ENCODE data around the gene NACC1.

NACC1 gene

GRCh38 chr19:13097463-13098258, 20.4 kb upstream of the NACC1 start:
- ChIA-PET POLR2A (ENCODE audit: low non-redundant PET) (no interaction called here), CTCF (interaction anchor here (0.6 kb wide), 1 partner anchor 66 kb away, joined by 3 read pairs; no protein-coding TSS in a partner anchor)
- peak overlapping the region; percentile 16 for H3K27ac ChIP-seq
- TF ChIP-seq CTCF (conservative IDR thresholded peaks at IDR 0.05; ENCODE audit: low read depth) = no peak
- no peak for DNase-seq (ENCODE audit: low spot score)

DNA sequence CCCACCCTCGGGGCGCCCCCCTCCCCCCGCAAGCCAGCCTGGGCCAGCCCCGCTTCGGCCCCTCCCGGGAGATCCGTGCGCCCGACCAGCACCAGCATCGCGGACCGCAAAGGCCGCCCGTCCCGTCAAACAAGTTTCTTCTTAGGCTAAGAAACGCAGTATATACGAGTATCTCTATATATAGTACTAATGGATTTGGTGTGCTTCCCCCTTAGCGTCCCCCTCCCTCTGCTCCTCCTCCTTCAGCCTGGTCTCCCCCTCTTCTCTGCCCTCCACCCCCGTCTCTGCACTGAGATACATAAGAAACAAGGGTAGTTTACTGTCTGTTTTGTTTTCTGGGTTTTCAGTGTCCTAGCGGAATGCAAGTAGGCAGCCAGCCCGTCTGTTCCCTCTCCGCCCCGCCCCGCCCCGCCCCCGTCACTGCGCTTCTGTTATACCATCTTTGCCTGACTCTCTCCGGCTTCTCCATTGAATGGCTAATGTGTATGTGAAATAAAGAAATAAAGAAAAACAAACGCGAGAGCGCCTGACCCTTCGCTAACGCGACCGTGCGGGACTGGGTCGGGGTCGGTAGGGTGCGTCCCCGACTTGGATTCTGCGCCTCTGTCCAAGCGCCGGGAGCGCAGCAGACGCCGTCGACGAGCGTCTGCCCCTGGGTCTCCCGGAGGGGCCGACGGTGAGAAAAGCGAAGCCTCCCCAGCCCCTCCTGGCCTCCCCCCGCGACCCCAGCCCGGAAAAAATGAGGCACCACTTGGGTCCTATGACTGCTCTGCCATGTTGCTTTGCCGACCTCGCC, 19.6 kb upstream of the NACC1 start:
- TF ChIP-seq CTCF (conservative IDR thresholded peaks at IDR 0.05; ENCODE audit: low read depth) = no peak
- DNase-seq (ENCODE audit: low spot score) = no peak
- ChIA-PET POLR2A (ENCODE audit: low non-redundant PET) (no interaction called here), CTCF (no interaction called here)
- peak overlapping the region; percentile 16 for H3K27ac ChIP-seq

DNA sequence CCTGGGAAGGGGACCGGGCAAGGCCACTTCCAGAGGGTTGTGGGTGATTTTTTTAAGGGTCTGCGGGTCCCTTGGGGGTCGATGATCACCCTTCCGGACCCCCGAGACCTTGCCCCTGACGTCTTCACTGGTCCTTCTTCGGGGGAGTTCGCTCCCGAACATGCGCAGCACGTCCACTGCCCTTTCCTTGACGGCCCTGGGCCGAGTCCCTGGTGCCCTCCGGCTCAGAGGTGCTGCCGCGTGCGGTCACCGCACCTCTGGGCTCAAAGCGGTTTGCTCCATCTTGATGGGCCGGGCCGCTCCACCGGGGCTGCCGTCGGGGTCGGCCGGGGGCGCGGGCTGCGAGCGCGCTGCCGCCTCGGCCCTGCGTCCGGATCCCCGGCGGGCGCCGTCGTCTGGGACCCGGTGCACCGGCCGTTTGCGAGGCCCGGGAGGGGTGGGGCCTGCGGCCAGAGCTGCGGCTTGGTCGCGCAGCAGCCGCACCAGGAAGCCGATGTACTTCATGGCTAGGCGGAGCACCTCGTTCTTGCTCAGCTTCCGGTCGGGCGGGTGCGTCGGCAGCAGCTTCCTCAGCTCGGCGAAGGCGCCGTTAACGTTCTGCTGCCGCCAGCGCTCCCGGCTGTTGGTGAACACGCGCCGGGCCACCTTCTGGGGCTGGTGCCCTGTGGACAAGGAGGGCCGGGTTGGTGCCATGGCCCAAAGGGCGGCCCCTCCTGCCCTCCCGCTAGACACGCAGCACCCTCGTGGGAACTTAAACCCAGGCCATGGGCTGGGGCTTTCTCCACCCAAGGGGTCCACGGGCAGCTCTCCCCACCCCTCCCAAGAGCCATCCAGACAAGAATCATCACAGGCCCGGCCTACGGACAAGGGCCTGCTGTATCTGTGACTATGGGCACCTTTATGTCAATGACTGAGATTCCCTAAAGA, 18.7 kb upstream of the NACC1 start:
- POLR2A ChIA-PET (ENCODE audit: low non-redundant PET) = no interaction called here
- H3K27ac ChIP-seq = peak overlapping the region; percentile 42

GRCh38 chr19:13100031-13100588, 18.0 kb upstream of the NACC1 start:
- ChIA-PET POLR2A (ENCODE audit: low non-redundant PET) (no interaction called here), CTCF (interaction anchor here (2.0 to 2.7 kb wide), 2 partner anchors 116 to 122 kb away, joined by 4 to 10 read pairs; no protein-coding TSS in a partner anchor)
- no peak for TF ChIP-seq CTCF (conservative IDR thresholded peaks at IDR 0.05; ENCODE audit: low read depth)
- DNase-seq (ENCODE audit: low spot score) = no peak
- H3K27ac ChIP-seq = peak overlapping the region; percentile 42

More for the DNA sequence above, 18.7 kb upstream of the NACC1 start:
- CTCF ChIA-PET = interaction anchor here (2.7 kb wide), 1 partner anchor 122 kb away, joined by 10 read pairs; no protein-coding TSS in a partner anchor
- no peak for DNase-seq (ENCODE audit: low spot score)
- no peak for TF ChIP-seq CTCF (conservative IDR thresholded peaks at IDR 0.05; ENCODE audit: low read depth)

- DNase-seq (ENCODE audit: low spot score) = no peak
- ChIA-PET POLR2A (ENCODE audit: low non-redundant PET) (no interaction called here), CTCF (interaction anchor here (0.5 to 2.7 kb wide), 5 partner anchors 15 to 162 kb away, joined by 3 to 10 read pairs (median 5); no protein-coding TSS in a partner anchor)
- peak overlapping the region; percentile 51 for H3K27ac ChIP-seq
- TF ChIP-seq CTCF (conservative IDR thresholded peaks at IDR 0.05; ENCODE audit: low read depth) = no peak
Observed at GRCh38 chr19:13100841-13101589, 17.0 kb upstream of the NACC1 start.

Data from RWPE1 (cell line).